Activated T-helper 1 cell treated with anti-CD3 and anti-CD28 coated beads, Interleukin-12 subunit alpha, Interleukin-12 subunit beta, Interleukin-2, Interleukin-4 antibody, amounts not matched to agents 30 ng/mL and 10 ng/mL and 1 ng/mL, durations not matched to agents 14 hours and 24 hours and 36 hours (primary cell): ENCODE data around the gene IL4I1. TPM values are rescaled to one million over a fixed set of nuclear protein-coding genes. Genes with fewer than 3 reads are reported as not detected.

ENCODE experiments used
- DNase-seq: peaks from one replicate; pipeline ENCODE4 v3.0.0; 2021; ENCODE audit warnings: low spot score
- H3K27ac Mint-ChIP-seq: one replicate; pipeline ENCODE4 v1.8.0; 2021; ENCODE audit warnings: mild to moderate bottlenecking, mixed read lengths
- H3K27me3 Mint-ChIP-seq: one replicate; pipeline ENCODE4 v1.8.0; 2022; ENCODE audit warnings: mild to moderate bottlenecking, moderate library complexity, mixed read lengths; ENCODE audit not compliant: insufficient read depth
- H3K36me3 Mint-ChIP-seq: one replicate; pipeline ENCODE4 v1.8.0; 2021; ENCODE audit warnings: low read depth, mixed read lengths
- H3K4me1 Mint-ChIP-seq: one replicate; pipeline ENCODE4 v1.8.0; 2021; ENCODE audit warnings: low read depth, mixed read lengths
- H3K4me3 Mint-ChIP-seq: one replicate; pipeline ENCODE4 v1.8.0; 2021; ENCODE audit warnings: mild to moderate bottlenecking, moderate library complexity, mixed read lengths
- H3K9me3 Mint-ChIP-seq: one replicate; pipeline ENCODE4 v1.8.0; 2021; ENCODE audit warnings: mixed read lengths
- intact Hi-C: fragments of 100-400 bp; cut with micrococcal nuclease; formaldehyde crosslinking; loops from one replicate; pipeline ENCODE4 v1.15.1; 2024
- total RNA-seq: library from RNA; stranded (reverse); gene quantifications from 2 replicates; pipeline ENCODE4 v1.2.3, GENCODE V29; 2022

Gene IL4I1
- total RNA-seq, 1 donor from 2014 or later, result 50.0 TPM

DNA sequence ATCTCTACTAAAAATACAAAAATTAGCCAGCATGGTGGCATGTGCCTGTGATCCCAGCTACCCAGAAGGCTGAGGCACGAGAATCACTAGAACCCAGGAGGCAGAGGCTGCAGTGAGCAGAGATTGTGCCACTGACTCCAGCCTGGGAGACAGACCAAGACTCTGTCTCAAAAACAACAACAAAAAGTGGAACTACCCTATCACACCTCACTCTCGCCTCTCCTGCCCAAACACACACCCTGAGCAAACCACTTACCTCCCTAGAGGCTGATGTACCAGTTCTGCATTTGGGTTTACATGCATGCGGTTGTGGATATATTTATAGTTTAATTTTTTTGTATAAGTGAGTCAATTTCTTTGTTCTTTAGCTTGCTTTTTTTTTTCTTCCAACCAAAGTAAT lies 53.4 kb downstream of the IL4I1 start:
- Mint-ChIP-seq H3K36me3 (peaks cover 15% of the 10 kb centered on the region), H3K4me1 (peaks cover 4% of the 10 kb centered on the region), H3K27me3 (no peaks in the 10 kb centered on the region), H3K4me3 (no peak overlapping the region), H3K9me3 (no peaks in the 10 kb centered on the region), H3K27ac (no peak overlapping the region)
- intact Hi-C loops, result no loop called here
- DNase-seq, result no peak

- Mint-ChIP-seq H3K27me3 (no peaks in the 10 kb centered on the region), H3K27ac (no peak overlapping the region), H3K36me3 (peaks cover 23% of the 10 kb centered on the region), H3K4me3 (no peak overlapping the region), H3K9me3 (no peaks in the 10 kb centered on the region), H3K4me1 (no peaks in the 10 kb centered on the region)
- intact Hi-C loops, result no loop called here
- no peak for DNase-seq
Measured at GRCh38 chr19:49840736-49841249, 55.9 kb downstream of the IL4I1 start.

DNA sequence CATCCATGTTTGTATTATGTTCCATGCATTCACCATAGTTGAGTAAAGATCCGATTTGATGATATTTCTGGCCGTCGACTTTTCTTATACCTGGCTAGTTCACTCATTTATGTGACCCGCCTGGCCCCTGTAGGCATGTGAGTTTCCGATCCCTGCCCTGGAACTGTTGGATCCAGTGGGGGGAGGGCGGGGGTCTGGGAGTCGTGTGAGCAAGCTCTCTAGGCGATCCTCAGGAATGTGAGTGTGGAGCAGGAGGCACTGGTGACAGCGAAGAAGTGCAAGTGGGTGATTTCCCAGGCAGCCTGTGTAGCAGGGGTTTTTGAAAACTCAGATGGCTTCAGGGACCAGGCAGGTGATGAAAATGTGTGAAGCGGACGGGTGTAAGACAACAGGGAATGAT lies 56.4 kb downstream of the IL4I1 start:
- H3K27ac Mint-ChIP-seq, result no peak overlapping the region
- DNase-seq, result no peak
- no peak overlapping the region for H3K4me3 Mint-ChIP-seq
- H3K36me3 Mint-ChIP-seq, result peaks cover 23% of the 10 kb centered on the region
- intact Hi-C loops, result no loop called here
- no peaks in the 10 kb centered on the region for H3K9me3 Mint-ChIP-seq
- no peaks in the 10 kb centered on the region for H3K4me1 Mint-ChIP-seq
- H3K27me3 Mint-ChIP-seq, result no peaks in the 10 kb centered on the region

DNA sequence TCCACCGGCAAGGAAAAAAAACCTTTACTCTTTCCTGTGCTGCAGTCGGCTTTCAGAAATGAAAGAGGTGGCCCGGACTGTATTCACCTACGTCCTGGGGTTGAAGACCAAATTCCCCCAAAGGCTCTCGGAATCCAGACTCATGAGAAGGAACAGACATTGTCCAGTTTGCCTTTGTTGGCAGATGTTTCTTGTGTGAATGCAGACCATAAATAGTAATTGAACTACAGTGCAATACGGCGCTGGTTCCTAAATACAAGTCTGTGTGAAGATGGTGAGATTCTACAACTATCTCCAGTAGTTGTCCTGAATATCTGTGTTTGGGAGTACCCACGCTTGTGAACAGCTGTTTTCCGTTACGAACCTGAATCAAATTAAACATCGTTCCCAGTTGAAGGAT lies 57.0 kb downstream of the IL4I1 start:
- intact Hi-C loops, result no loop called here
- Mint-ChIP-seq H3K4me1 (no peaks in the 10 kb centered on the region), H3K4me3 (no peak overlapping the region), H3K27me3 (no peaks in the 10 kb centered on the region), H3K36me3 (peaks cover 25% of the 10 kb centered on the region), H3K9me3 (no peaks in the 10 kb centered on the region), H3K27ac (no peak overlapping the region)
- no peak for DNase-seq

Other genes with a start within 250 kb of the IL4I1 start
- 149 and 156 TPM in 2 replicates for gene IRF3, start 231.0 kb downstream of the IL4I1 start, total RNA-seq
- gene BCL2L12, start 231.0 kb downstream of the IL4I1 start, total RNA-seq, result 72.2 and 73.7 TPM in 2 replicates
- 450 and 462 TPM in 2 replicates for gene PRMT1, start 219.6 kb downstream of the IL4I1 start, total RNA-seq
- gene ADM5, start 207.3 kb downstream of the IL4I1 start, total RNA-seq, result 6.0 and 6.9 TPM in 2 replicates
- gene CPT1C, start 205.8 kb downstream of the IL4I1 start, total RNA-seq, result 3.1 and 3.9 TPM in 2 replicates
- 1.3 and 2.0 TPM in 2 replicates for gene TSKS, start 133.6 kb downstream of the IL4I1 start, total RNA-seq
- gene AP2A1, start 129.9 kb downstream of the IL4I1 start, total RNA-seq, result 61.1 and 63.6 TPM in 2 replicates
- gene FUZ, start 83.6 kb downstream of the IL4I1 start, total RNA-seq, result 14.0 and 18.8 TPM in 2 replicates
- 54.2 and 54.5 TPM in 2 replicates for gene MED25, start 78.6 kb downstream of the IL4I1 start, total RNA-seq
- gene PTOV1, start 45.7 kb downstream of the IL4I1 start, total RNA-seq, result 107 and 113 TPM in 2 replicates
- gene PNKP, start 29.3 kb downstream of the IL4I1 start, total RNA-seq, result 138 and 141 TPM in 2 replicates
- gene AKT1S1, start 19.5 kb downstream of the IL4I1 start, total RNA-seq, result 32.1 and 32.2 TPM in 2 replicates
- 38.7 and 41.8 TPM in 2 replicates for gene TBC1D17, start 19.2 kb downstream of the IL4I1 start, total RNA-seq
- 50.7 and 52.0 TPM in 2 replicates for gene ATF5, start 32.3 kb upstream of the IL4I1 start, total RNA-seq
- gene NUP62, start 32.6 kb upstream of the IL4I1 start, total RNA-seq, result 231 and 238 TPM in 2 replicates
- not detected in 2 replicates for gene SIGLEC11, start 64.3 kb upstream of the IL4I1 start, total RNA-seq
- 66.7 and 69.4 TPM in 2 replicates for gene VRK3, start 128.5 kb upstream of the IL4I1 start, total RNA-seq
- 10.1 and 11.8 TPM in 2 replicates for gene ZNF473, start 129.1 kb upstream of the IL4I1 start, total RNA-seq